Ascending aorta (tissue), 2 donors: ENCODE results near the gene MTARC2. TPM values are rescaled to one million over a fixed set of nuclear protein-coding genes. Genes with fewer than 3 reads are reported as not detected.

Experiments used
- DNase-seq, 2 donors: peaks; one replicate each; pipeline ENCODE4 v3.0.0-alpha.2; 2019; ENCODE audit warnings: low spot score in 2 of 2
- H3K27ac ChIP-seq, 2 donors: fragments of 200-600 bp; sonication (generic); one replicate each; pipeline ENCODE4 v1.5.1; 2016 to 2017; ENCODE audit warnings: mild to moderate bottlenecking in 1 of 2
- H3K27me3 ChIP-seq: fragments of 200-600 bp; sonication (generic); one replicate; pipeline ENCODE4 v1.5.1; 2017
- H3K36me3 ChIP-seq, 2 donors: fragments of 200-600 bp; sonication (generic); one replicate each; pipeline ENCODE4 v1.5.1; 2016
- H3K4me1 ChIP-seq, 2 donors: fragments of 200-600 bp; sonication (generic); one replicate each; pipeline ENCODE4 v1.5.1; 2016 to 2017; ENCODE audit warnings: mild to moderate bottlenecking in 1 of 2
- H3K4me3 ChIP-seq, 2 donors: fragments of 200-600 bp; sonication (generic); one replicate each; pipeline ENCODE4 v1.5.1; 2016 to 2017; ENCODE audit warnings: mild to moderate bottlenecking in 1 of 2
- H3K9me3 ChIP-seq, 2 donors: fragments of 200-600 bp; sonication (generic); one replicate each; pipeline ENCODE4 v1.5.1; 2016
- CTCF ChIP-seq, 3 experiments: fragments of 200-600 bp in 2 of 3; fragments of 450-650 bp in 1 of 3; sonication (generic) in 2 of 3; IDR thresholded peaks; one replicate each; pipeline ENCODE4 v1.5.1; 2016 to 2019; ENCODE audit warnings: antibody characterized with exemption in 3 of 3, mild to moderate bottlenecking in 1 of 3, moderate library complexity in 1 of 3
- intact Hi-C: fragments of 100-400 bp; cut with DNase I; formaldehyde crosslinking; loops from one replicate; pipeline ENCODE4 v1.15.1; 2023
- total RNA-seq: library from RNA; depleted of rRNA; stranded (reverse); fragments of >200 nt; gene quantifications from one replicate; pipeline ENCODE4 v1.1.0, GENCODE V29; 2016

The MTARC2 gene
- total RNA-seq, 1 donor from 2014 or later = 23.7 TPM

- intact Hi-C loops = no loop called here
- DNase-seq = no peak
- Histone ChIP-seq H3K4me1 (peaks cover under 1 to 2% of the 10 kb centered on the region in 2 donors), H3K4me3 (no peak overlapping the region), H3K27ac (no peak overlapping the region), H3K9me3 (no peaks in the 10 kb centered on the region), H3K27me3 (no peaks in the 10 kb centered on the region), H3K36me3 (peaks cover 0 to 3% of the 10 kb centered on the region in 2 donors)
- no peak for TF ChIP-seq CTCF (IDR thresholded peaks at IDR 0.05)
Observed at GRCh38 chr1:220796530-220796929, 48.4 kb downstream of the MTARC2 start.

- H3K4me1 ChIP-seq = peaks cover 0 to 2% of the 10 kb centered on the region in 2 donors
- intact Hi-C loops = no loop called here
- H3K27me3 ChIP-seq = no peaks in the 10 kb centered on the region
- H3K4me3 ChIP-seq = no peak overlapping the region
- H3K9me3 ChIP-seq = no peaks in the 10 kb centered on the region
- H3K27ac ChIP-seq = no peak overlapping the region
- peaks cover 0 to 3% of the 10 kb centered on the region in 2 donors for H3K36me3 ChIP-seq
- no peak for DNase-seq
- no peak for TF ChIP-seq CTCF (IDR thresholded peaks at IDR 0.05)
Observed at GRCh38 chr1:220797044-220797443, 48.9 kb downstream of the MTARC2 start.

DNA sequence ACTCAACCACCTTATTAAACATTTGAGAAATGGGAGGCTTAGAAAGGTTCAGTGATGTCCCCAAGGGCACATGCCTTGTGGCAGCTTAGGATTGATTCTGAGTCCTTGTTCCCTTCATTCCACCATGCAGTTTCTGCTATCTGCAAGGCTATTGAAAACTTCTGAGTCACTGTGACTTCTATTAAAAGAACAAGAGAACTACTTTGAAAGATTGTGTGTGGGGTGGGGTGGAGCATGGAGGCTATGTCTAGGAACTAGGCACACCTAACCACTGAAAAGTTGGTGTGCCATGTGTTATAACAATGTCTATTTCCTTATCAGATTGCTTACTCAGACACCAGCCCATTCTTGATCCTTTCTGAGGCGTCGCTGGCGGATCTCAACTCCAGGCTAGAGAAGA is 49.4 kb downstream of the MTARC2 start:
- Histone ChIP-seq H3K27ac (no peak overlapping the region), H3K4me1 (no peaks in the 10 kb centered on the region), H3K27me3 (no peaks in the 10 kb centered on the region), H3K36me3 (peaks cover 0 to 3% of the 10 kb centered on the region in 2 donors), H3K4me3 (no peak overlapping the region), H3K9me3 (no peaks in the 10 kb centered on the region)
- no peak for TF ChIP-seq CTCF (IDR thresholded peaks at IDR 0.05)
- DNase-seq = no peak
- intact Hi-C loops = no loop called here

DNA sequence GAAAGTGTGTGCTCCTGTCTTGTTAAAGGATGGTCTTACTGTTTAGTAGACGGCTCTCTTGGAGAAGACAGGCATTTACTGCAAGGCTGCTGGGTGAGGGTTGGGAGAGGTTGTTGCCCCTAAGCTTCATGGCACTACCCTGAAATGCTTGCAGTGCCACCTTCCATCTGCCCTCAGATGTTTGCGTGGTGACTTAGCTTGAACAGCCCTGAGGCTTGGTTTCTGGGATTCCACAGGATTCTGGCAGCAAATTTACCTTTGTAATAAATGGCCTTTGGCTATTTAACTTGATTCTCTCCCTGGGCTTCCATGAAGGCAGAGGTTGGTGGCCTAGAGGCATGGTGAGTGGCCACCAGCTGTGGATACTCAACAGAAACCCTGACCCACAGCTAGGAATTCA is 50.2 kb downstream of the MTARC2 start:
- Histone ChIP-seq H3K27me3 (no peaks in the 10 kb centered on the region), H3K36me3 (peaks cover 0 to 3% of the 10 kb centered on the region in 2 donors), H3K4me1 (peaks cover 0 to 3% of the 10 kb centered on the region in 2 donors), H3K9me3 (no peaks in the 10 kb centered on the region), H3K27ac (no peak overlapping the region), H3K4me3 (no peak overlapping the region)
- no peak for DNase-seq
- intact Hi-C loops = no loop called here
- no peak for TF ChIP-seq CTCF (IDR thresholded peaks at IDR 0.05)

- TF ChIP-seq CTCF (IDR thresholded peaks at IDR 0.05) = no peak
- Histone ChIP-seq H3K27ac (no peak overlapping the region), H3K4me1 (peaks cover 0 to 5% of the 10 kb centered on the region in 2 donors), H3K9me3 (no peaks in the 10 kb centered on the region), H3K36me3 (peaks cover 0 to 3% of the 10 kb centered on the region in 2 donors), H3K4me3 (no peak overlapping the region), H3K27me3 (no peaks in the 10 kb centered on the region)
- no peak for DNase-seq
- intact Hi-C loops = loop anchor here (10.0 kb wide), 1 partner anchor 945 kb away; the partner anchor contains the start of gene DUSP10
Observed at GRCh38 chr1:220800262-220800661, 52.1 kb downstream of the MTARC2 start.
